ENCODE measurements around the gene GLS. TPM values are rescaled to one million over a fixed set of nuclear protein-coding genes. Genes with fewer than 3 reads are reported as not detected.

The GLS gene
- total RNA-seq, 1 donor from 2014 or later: 188 TPM

DNA sequence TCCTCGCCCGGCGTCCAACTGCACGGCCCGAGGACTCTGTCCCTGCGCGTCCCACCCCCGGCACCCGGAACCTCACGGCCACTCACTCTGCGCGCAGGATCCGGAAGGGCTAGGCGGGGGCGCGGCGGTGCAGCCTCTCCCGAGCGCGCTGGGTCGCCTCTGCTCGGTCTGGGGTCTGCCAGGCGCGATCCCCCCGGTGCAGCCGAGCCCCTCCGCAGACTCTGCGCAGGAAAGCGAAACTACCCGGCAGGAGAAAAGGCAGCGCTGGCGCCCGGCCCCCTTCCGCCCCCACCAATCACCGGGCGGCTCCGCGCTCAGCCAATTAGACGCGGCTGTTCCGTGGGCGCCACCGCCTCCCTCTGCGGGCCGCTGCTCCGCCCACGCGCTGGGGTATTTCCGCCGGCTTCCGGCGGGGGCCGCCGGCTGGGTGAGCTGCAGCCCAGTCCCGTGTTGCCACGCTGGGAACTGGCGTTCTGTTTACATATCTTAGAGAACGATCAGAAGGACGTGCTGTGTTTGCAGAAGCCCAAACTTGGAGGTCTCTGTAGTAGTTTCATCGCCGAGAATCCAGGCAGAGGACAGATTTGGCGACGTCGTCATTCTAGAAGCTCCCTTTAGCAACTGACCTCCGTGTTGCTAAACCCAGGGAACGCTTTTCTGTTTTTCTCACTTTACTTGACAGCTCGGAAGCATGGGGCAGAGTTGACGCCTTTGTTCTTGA lies 133.5 kb downstream of the GLS start, which contains the start of gene STAT1:
STAT1 (minus strand) TSS at position 240 of the 721 bp plus-strand sequence. CDS start 4,168 bp downstream, outside the sequence.
- peak; percentile 93 for DNase-seq (ENCODE audit: low spot score)

DNA sequence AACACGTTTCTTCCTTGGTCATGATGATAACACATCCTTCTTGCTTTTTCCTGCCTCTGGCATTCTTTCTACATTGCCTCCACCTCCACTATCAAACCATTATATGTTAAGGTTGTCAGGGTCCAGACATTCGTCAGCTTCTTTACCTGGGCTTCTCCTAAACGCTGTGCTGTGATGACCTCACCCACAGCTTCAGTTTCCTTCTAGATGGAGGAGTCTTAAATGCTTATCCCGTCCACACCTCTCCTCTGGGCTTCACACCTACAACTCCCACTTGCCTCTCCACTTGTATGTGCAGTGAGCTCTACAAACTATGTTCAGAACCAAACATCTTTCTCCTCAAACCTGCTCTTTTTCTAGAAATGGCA lies 134.0 kb downstream of the GLS start:
- no peak for DNase-seq (ENCODE audit: low spot score)

Other genes starting within 250 kb of the GLS start
- gene NAB1, start 231.7 kb upstream of the GLS start, total RNA-seq: 29.9 TPM
- 68.6 TPM for gene STAT1, start 133.3 kb downstream of the GLS start, total RNA-seq

All from mucosa of gallbladder (tissue), 1 donor.